ENCODE measurements around the gene MGST2. TPM values are rescaled to one million over a fixed set of nuclear protein-coding genes. Genes with fewer than 3 reads are reported as not detected.
A peak's percentile ranks its signal among the peaks of the same experiment; 100 is the strongest.

Gene MGST2
- total RNA-seq, 1 donor from 2014 or later = 29.8 TPM

- no peaks in the 10 kb centered on the region for H3K27me3 Mint-ChIP-seq (ENCODE audit: low read depth)
- peaks cover 15% of the 10 kb centered on the region for H3K4me1 Mint-ChIP-seq
- H3K9me3 Mint-ChIP-seq = no peaks in the 10 kb centered on the region
- H3K27ac Mint-ChIP-seq = peak overlapping the region; percentile 14
- no peaks in the 10 kb centered on the region for H3K36me3 Mint-ChIP-seq
- peak in 1 of 2 experiments; percentile 51 for DNase-seq (ENCODE audit: low spot score in 2 of 2, unreplicated experiment in 2 of 2)
- peak; percentile 70 for TF ChIP-seq CTCF (IDR thresholded peaks at IDR 0.05; ENCODE audit: unreplicated experiment)
- H3K4me3 Mint-ChIP-seq = no peak overlapping the region
Measured at GRCh38 chr4:139656614-139657486, 8.8 kb upstream of the MGST2 start.

- no peak for DNase-seq (ENCODE audit: low spot score in 2 of 2, unreplicated experiment in 2 of 2)
- no peak for TF ChIP-seq CTCF (IDR thresholded peaks at IDR 0.05; ENCODE audit: unreplicated experiment)
- Mint-ChIP-seq H3K27ac (no peak overlapping the region), H3K4me1 (peaks cover 15% of the 10 kb centered on the region), H3K27me3 (ENCODE audit: low read depth) (no peaks in the 10 kb centered on the region), H3K9me3 (no peaks in the 10 kb centered on the region), H3K36me3 (no peaks in the 10 kb centered on the region), H3K4me3 (no peak overlapping the region)
Measured at GRCh38 chr4:139658185-139658584, 7.4 kb upstream of the MGST2 start.

GRCh38 chr4:139658586-139659382, 6.8 kb upstream of the MGST2 start:
- H3K4me3 Mint-ChIP-seq = no peak overlapping the region

GRCh38 chr4:139659735-139660424, 5.7 kb upstream of the MGST2 start:
- Mint-ChIP-seq H3K27me3 (ENCODE audit: low read depth) (no peaks in the 10 kb centered on the region), H3K36me3 (no peaks in the 10 kb centered on the region), H3K9me3 (no peaks in the 10 kb centered on the region), H3K4me1 (peaks cover 15% of the 10 kb centered on the region), H3K4me3 (no peak overlapping the region), H3K27ac (peak overlapping the region; percentile 3)
- TF ChIP-seq CTCF (IDR thresholded peaks at IDR 0.05; ENCODE audit: unreplicated experiment) = no peak
- no peak for DNase-seq (ENCODE audit: low spot score in 2 of 2, unreplicated experiment in 2 of 2)

More at GRCh38 chr4:139658586-139659382, 6.8 kb upstream of the MGST2 start:
- no peak for TF ChIP-seq CTCF (IDR thresholded peaks at IDR 0.05; ENCODE audit: unreplicated experiment)
- Mint-ChIP-seq H3K4me1 (peaks cover 15% of the 10 kb centered on the region), H3K9me3 (no peaks in the 10 kb centered on the region), H3K27me3 (ENCODE audit: low read depth) (no peaks in the 10 kb centered on the region), H3K27ac (no peak overlapping the region), H3K36me3 (no peaks in the 10 kb centered on the region)
- no peak for DNase-seq (ENCODE audit: low spot score in 2 of 2, unreplicated experiment in 2 of 2)

- no peak overlapping the region for H3K4me3 Mint-ChIP-seq
Measured at GRCh38 chr4:139660568-139661043, 5.0 kb upstream of the MGST2 start.

More at GRCh38 chr4:139660568-139661043, 5.0 kb upstream of the MGST2 start:
- DNase-seq (ENCODE audit: low spot score in 2 of 2, unreplicated experiment in 2 of 2) = no peak
- H3K4me1 Mint-ChIP-seq = peaks cover 19% of the 10 kb centered on the region
- TF ChIP-seq CTCF (IDR thresholded peaks at IDR 0.05; ENCODE audit: unreplicated experiment) = no peak
- H3K27ac Mint-ChIP-seq = no peak overlapping the region
- H3K9me3 Mint-ChIP-seq = no peaks in the 10 kb centered on the region
- no peaks in the 10 kb centered on the region for H3K27me3 Mint-ChIP-seq (ENCODE audit: low read depth)
- H3K36me3 Mint-ChIP-seq = no peaks in the 10 kb centered on the region

All from mesothelial cell of epicardium (in vitro differentiated cells).